Activated naive CD4-positive, alpha-beta T cell treated with anti-CD3 and anti-CD28 coated beads, Interleukin-2, amount 50 U/mL, for 24 hours (primary cell): ENCODE results near the gene GRID1.

Experiments used
- H3K27ac Mint-ChIP-seq: one replicate; pipeline ENCODE4 v1.8.0; 2021; ENCODE audit warnings: mild to moderate bottlenecking, mixed read lengths
- H3K27me3 Mint-ChIP-seq: one replicate; pipeline ENCODE4 v1.8.0; 2021; ENCODE audit warnings: mixed read lengths
- H3K36me3 Mint-ChIP-seq: one replicate; pipeline ENCODE4 v1.8.0; 2021; ENCODE audit warnings: mixed read lengths
- H3K4me1 Mint-ChIP-seq: one replicate; pipeline ENCODE4 v1.8.0; 2021; ENCODE audit warnings: mixed read lengths
- H3K4me3 Mint-ChIP-seq: one replicate; pipeline ENCODE4 v1.8.0; 2021; ENCODE audit warnings: mild to moderate bottlenecking, mixed read lengths
- H3K9me3 Mint-ChIP-seq: one replicate; pipeline ENCODE4 v1.8.0; 2021; ENCODE audit warnings: mixed read lengths

The GRID1 gene

GRCh38 chr10:86230557-86231180 lies 135.9 kb downstream of the GRID1 start:
- Mint-ChIP-seq H3K9me3 (no peaks in the 10 kb centered on the region), H3K4me3 (no peak overlapping the region), H3K27me3 (no peaks in the 10 kb centered on the region), H3K4me1 (no peaks in the 10 kb centered on the region), H3K27ac (no peak overlapping the region), H3K36me3 (no peaks in the 10 kb centered on the region)

GRCh38 chr10:86229811-86230556 lies 136.6 kb downstream of the GRID1 start:
- H3K27me3 Mint-ChIP-seq = no peaks in the 10 kb centered on the region
- no peaks in the 10 kb centered on the region for H3K9me3 Mint-ChIP-seq
- H3K36me3 Mint-ChIP-seq = no peaks in the 10 kb centered on the region
- H3K27ac Mint-ChIP-seq = no peak overlapping the region
- H3K4me3 Mint-ChIP-seq = no peak overlapping the region
- no peaks in the 10 kb centered on the region for H3K4me1 Mint-ChIP-seq

GRCh38 chr10:86229376-86229775 lies 137.2 kb downstream of the GRID1 start:
- no peak overlapping the region for H3K4me3 Mint-ChIP-seq
- H3K9me3 Mint-ChIP-seq = no peaks in the 10 kb centered on the region
- no peaks in the 10 kb centered on the region for H3K4me1 Mint-ChIP-seq
- H3K27ac Mint-ChIP-seq = no peak overlapping the region
- no peaks in the 10 kb centered on the region for H3K27me3 Mint-ChIP-seq
- no peaks in the 10 kb centered on the region for H3K36me3 Mint-ChIP-seq

GRCh38 chr10:86227501-86228258 lies 138.9 kb downstream of the GRID1 start:
- H3K4me1 Mint-ChIP-seq = no peaks in the 10 kb centered on the region
- no peaks in the 10 kb centered on the region for H3K27me3 Mint-ChIP-seq
- H3K36me3 Mint-ChIP-seq = no peaks in the 10 kb centered on the region
- H3K4me3 Mint-ChIP-seq = no peak overlapping the region
- no peak overlapping the region for H3K27ac Mint-ChIP-seq
- no peaks in the 10 kb centered on the region for H3K9me3 Mint-ChIP-seq

- Mint-ChIP-seq H3K36me3 (no peaks in the 10 kb centered on the region), H3K27me3 (no peaks in the 10 kb centered on the region), H3K9me3 (no peaks in the 10 kb centered on the region), H3K4me1 (no peaks in the 10 kb centered on the region), H3K27ac (no peak overlapping the region), H3K4me3 (no peak overlapping the region)
These were observed 139.8 kb downstream of the GRID1 start for GRCh38 chr10:86226781-86227201.

GRCh38 chr10:86226016-86226415 lies 140.6 kb downstream of the GRID1 start:
- Mint-ChIP-seq H3K27ac (no peak overlapping the region), H3K9me3 (no peaks in the 10 kb centered on the region), H3K4me3 (no peak overlapping the region), H3K36me3 (no peaks in the 10 kb centered on the region), H3K27me3 (no peaks in the 10 kb centered on the region), H3K4me1 (no peaks in the 10 kb centered on the region)

GRCh38 chr10:86225103-86225782 lies 141.4 kb downstream of the GRID1 start:
- no peak overlapping the region for H3K27ac Mint-ChIP-seq
- no peaks in the 10 kb centered on the region for H3K9me3 Mint-ChIP-seq
- H3K27me3 Mint-ChIP-seq = no peaks in the 10 kb centered on the region
- no peaks in the 10 kb centered on the region for H3K36me3 Mint-ChIP-seq
- H3K4me1 Mint-ChIP-seq = no peaks in the 10 kb centered on the region
- no peak overlapping the region for H3K4me3 Mint-ChIP-seq

- Mint-ChIP-seq H3K9me3 (no peaks in the 10 kb centered on the region), H3K27ac (no peak overlapping the region), H3K4me1 (no peaks in the 10 kb centered on the region), H3K36me3 (no peaks in the 10 kb centered on the region), H3K27me3 (no peaks in the 10 kb centered on the region), H3K4me3 (no peak overlapping the region)
These were observed 142.1 kb downstream of the GRID1 start for GRCh38 chr10:86224354-86225102.

- Mint-ChIP-seq H3K9me3 (no peaks in the 10 kb centered on the region), H3K27me3 (no peaks in the 10 kb centered on the region), H3K4me1 (no peaks in the 10 kb centered on the region), H3K27ac (no peak overlapping the region), H3K4me3 (no peak overlapping the region), H3K36me3 (no peaks in the 10 kb centered on the region)
These were observed 143.3 kb downstream of the GRID1 start for GRCh38 chr10:86223256-86223655.

GRCh38 chr10:86222687-86223086 lies 143.9 kb downstream of the GRID1 start:
- Mint-ChIP-seq H3K4me1 (no peaks in the 10 kb centered on the region), H3K4me3 (no peak overlapping the region), H3K9me3 (no peaks in the 10 kb centered on the region), H3K36me3 (no peaks in the 10 kb centered on the region), H3K27ac (no peak overlapping the region), H3K27me3 (no peaks in the 10 kb centered on the region)

GRCh38 chr10:86222336-86222650 lies 144.3 kb downstream of the GRID1 start:
- Mint-ChIP-seq H3K36me3 (no peaks in the 10 kb centered on the region), H3K27me3 (no peaks in the 10 kb centered on the region), H3K4me3 (no peak overlapping the region), H3K27ac (no peak overlapping the region), H3K9me3 (no peaks in the 10 kb centered on the region), H3K4me1 (no peaks in the 10 kb centered on the region)

GRCh38 chr10:86221442-86222335 lies 144.9 kb downstream of the GRID1 start:
- Mint-ChIP-seq H3K36me3 (no peaks in the 10 kb centered on the region), H3K27me3 (no peaks in the 10 kb centered on the region), H3K4me3 (no peak overlapping the region), H3K27ac (no peak overlapping the region), H3K9me3 (no peaks in the 10 kb centered on the region), H3K4me1 (no peaks in the 10 kb centered on the region)

GRCh38 chr10:86220626-86221025 lies 146.0 kb downstream of the GRID1 start:
- H3K27ac Mint-ChIP-seq = no peak overlapping the region
- H3K36me3 Mint-ChIP-seq = no peaks in the 10 kb centered on the region
- no peak overlapping the region for H3K4me3 Mint-ChIP-seq
- H3K9me3 Mint-ChIP-seq = no peaks in the 10 kb centered on the region
- H3K4me1 Mint-ChIP-seq = no peaks in the 10 kb centered on the region
- H3K27me3 Mint-ChIP-seq = no peaks in the 10 kb centered on the region

- H3K4me3 Mint-ChIP-seq = no peak overlapping the region
- no peaks in the 10 kb centered on the region for H3K27me3 Mint-ChIP-seq
- no peaks in the 10 kb centered on the region for H3K9me3 Mint-ChIP-seq
- no peak overlapping the region for H3K27ac Mint-ChIP-seq
- no peaks in the 10 kb centered on the region for H3K36me3 Mint-ChIP-seq
- no peaks in the 10 kb centered on the region for H3K4me1 Mint-ChIP-seq
These were observed 147.3 kb downstream of the GRID1 start for GRCh38 chr10:86219271-86219670.
